Measurements from ENCODE around the gene SUPT3H.

- TF ChIP-seq, protein P1, sequence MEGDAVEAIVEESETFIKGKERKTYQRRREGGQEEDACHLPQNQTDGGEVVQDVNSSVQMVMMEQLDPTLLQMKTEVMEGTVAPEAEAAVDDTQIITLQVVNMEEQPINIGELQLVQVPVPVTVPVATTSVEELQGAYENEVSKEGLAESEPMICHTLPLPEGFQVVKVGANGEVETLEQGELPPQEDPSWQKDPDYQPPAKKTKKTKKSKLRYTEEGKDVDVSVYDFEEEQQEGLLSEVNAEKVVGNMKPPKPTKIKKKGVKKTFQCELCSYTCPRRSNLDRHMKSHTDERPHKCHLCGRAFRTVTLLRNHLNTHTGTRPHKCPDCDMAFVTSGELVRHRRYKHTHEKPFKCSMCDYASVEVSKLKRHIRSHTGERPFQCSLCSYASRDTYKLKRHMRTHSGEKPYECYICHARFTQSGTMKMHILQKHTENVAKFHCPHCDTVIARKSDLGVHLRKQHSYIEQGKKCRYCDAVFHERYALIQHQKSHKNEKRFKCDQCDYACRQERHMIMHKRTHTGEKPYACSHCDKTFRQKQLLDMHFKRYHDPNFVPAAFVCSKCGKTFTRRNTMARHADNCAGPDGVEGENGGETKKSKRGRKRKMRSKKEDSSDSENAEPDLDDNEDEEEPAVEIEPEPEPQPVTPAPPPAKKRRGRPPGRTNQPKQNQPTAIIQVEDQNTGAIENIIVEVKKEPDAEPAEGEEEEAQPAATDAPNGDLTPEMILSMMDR (IDR thresholded peaks at IDR 0.05): no peak
- TF ChIP-seq POLR2A (IDR thresholded peaks at IDR 0.05): no peak
These were observed 592.6 kb downstream of the SUPT3H start for GRCh38 chr6:44785130-44785529.
